Measurements from ENCODE around the gene PI4KA.

DNA sequence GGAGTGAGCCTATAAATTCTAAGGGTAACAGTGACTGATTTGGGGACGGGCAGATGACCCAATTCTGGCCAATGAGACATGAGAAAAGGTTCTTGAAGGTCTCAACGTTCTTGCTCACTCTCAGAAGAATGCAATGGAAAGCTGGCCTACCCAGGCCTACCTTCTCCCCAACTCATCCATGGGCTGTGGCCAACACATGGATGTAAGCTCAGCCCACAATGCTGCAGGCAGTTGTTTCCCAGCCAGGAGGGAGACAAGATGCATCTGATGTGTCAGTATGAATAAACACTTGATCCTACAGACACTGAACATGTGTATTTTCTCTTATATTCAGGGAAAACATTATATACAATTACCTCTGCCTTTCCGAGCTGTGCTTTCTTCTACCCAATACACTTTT lies 24.4 kb downstream of the PI4KA start:
- TF ChIP-seq POLR2A (IDR thresholded peaks at IDR 0.05; ENCODE audit: low read length) (no peak), GATA1 (IDR thresholded peaks at IDR 0.05; ENCODE audit: low read depth, low read length) (no peak)
